ENCODE measurements around the gene MGAT5.

The MGAT5 gene, protein sequence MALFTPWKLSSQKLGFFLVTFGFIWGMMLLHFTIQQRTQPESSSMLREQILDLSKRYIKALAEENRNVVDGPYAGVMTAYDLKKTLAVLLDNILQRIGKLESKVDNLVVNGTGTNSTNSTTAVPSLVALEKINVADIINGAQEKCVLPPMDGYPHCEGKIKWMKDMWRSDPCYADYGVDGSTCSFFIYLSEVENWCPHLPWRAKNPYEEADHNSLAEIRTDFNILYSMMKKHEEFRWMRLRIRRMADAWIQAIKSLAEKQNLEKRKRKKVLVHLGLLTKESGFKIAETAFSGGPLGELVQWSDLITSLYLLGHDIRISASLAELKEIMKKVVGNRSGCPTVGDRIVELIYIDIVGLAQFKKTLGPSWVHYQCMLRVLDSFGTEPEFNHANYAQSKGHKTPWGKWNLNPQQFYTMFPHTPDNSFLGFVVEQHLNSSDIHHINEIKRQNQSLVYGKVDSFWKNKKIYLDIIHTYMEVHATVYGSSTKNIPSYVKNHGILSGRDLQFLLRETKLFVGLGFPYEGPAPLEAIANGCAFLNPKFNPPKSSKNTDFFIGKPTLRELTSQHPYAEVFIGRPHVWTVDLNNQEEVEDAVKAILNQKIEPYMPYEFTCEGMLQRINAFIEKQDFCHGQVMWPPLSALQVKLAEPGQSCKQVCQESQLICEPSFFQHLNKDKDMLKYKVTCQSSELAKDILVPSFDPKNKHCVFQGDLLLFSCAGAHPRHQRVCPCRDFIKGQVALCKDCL

DNA sequence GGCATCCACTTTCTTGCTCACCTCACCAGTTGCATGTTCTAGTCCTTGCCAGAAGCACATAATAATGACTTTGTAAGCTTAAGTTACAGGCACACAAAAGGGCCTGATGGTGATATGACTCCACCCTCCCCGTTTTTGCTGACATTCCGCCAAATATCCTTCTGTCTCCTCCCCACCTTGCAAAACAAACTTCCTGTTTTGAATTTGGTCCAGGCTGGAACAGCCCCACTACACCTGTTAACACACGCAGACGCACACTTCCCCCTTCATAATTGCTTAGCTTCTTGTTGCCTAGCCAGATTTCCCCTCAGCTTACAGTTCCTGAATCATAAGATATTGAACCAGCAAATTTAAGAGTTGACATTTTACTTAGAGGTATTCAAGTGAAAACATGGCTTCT lies at the start of gene MGAT5:
Gene MGAT5 (plus strand): TSS at position 269 of the 400 bp plus-strand sequence. CDS start 332 bp downstream, outside the sequence.
- peaks cover 19% of the 10 kb centered on the region for H3K36me3 Mint-ChIP-seq (ENCODE audit: low read depth)
- H3K27me3 Mint-ChIP-seq = no peaks in the 10 kb centered on the region
- H3K4me3 Mint-ChIP-seq = no peak within 1 kb of the TSS
- peak within 1 kb of the TSS; percentile 59 for H3K27ac Mint-ChIP-seq
- H3K9me3 Mint-ChIP-seq = no peaks in the 10 kb centered on the region
- DNase-seq (no peak), ATAC-seq (no peak)
- peaks cover 93% of the 10 kb centered on the region for H3K4me1 Mint-ChIP-seq

- ATAC-seq (peak; percentile 45), DNase-seq (no peak)
- Mint-ChIP-seq H3K27me3 (no peaks in the 10 kb centered on the region), H3K4me1 (peaks cover 20% of the 10 kb centered on the region), H3K27ac (no peak overlapping the region), H3K36me3 (ENCODE audit: low read depth) (no peaks in the 10 kb centered on the region), H3K9me3 (no peaks in the 10 kb centered on the region), H3K4me3 (no peak overlapping the region)
Observed at GRCh38 chr2:134205087-134205486, 48.8 kb upstream of the MGAT5 start.

- no peak overlapping the region for H3K4me3 Mint-ChIP-seq
- DNase-seq (no peak), ATAC-seq (no peak)
- H3K4me1 Mint-ChIP-seq = peaks cover 14% of the 10 kb centered on the region
- no peaks in the 10 kb centered on the region for H3K36me3 Mint-ChIP-seq (ENCODE audit: low read depth)
- H3K9me3 Mint-ChIP-seq = no peaks in the 10 kb centered on the region
- peak overlapping the region; percentile 36 for H3K27ac Mint-ChIP-seq
- H3K27me3 Mint-ChIP-seq = no peaks in the 10 kb centered on the region
Observed at GRCh38 chr2:134206031-134206430, 47.8 kb upstream of the MGAT5 start.

DNA sequence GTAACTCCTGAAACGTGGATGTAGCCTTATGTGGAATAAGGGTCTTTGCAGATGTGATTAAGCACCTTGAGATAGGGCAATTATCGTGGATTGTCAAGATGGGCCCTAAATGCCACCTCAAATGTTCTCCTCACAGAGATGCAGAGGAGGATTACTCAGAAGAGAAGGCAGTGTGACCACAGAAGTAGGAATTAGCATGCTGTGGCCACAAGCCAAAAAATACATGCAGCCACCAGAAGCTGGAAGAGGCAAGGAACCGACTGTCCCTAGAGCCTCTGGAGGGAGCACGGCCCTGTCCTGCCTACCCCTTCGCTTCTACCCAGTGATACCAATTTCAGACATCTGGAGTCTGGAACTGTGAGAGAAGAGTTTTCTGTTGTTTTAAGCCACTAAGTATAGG lies 47.3 kb upstream of the MGAT5 start:
- Mint-ChIP-seq H3K27ac (peak overlapping the region; percentile 36), H3K27me3 (no peaks in the 10 kb centered on the region), H3K4me3 (no peak overlapping the region), H3K4me1 (peaks cover 9% of the 10 kb centered on the region), H3K36me3 (ENCODE audit: low read depth) (no peaks in the 10 kb centered on the region), H3K9me3 (no peaks in the 10 kb centered on the region)
- ATAC-seq = peak; percentile 70
- DNase-seq = no peak

DNA sequence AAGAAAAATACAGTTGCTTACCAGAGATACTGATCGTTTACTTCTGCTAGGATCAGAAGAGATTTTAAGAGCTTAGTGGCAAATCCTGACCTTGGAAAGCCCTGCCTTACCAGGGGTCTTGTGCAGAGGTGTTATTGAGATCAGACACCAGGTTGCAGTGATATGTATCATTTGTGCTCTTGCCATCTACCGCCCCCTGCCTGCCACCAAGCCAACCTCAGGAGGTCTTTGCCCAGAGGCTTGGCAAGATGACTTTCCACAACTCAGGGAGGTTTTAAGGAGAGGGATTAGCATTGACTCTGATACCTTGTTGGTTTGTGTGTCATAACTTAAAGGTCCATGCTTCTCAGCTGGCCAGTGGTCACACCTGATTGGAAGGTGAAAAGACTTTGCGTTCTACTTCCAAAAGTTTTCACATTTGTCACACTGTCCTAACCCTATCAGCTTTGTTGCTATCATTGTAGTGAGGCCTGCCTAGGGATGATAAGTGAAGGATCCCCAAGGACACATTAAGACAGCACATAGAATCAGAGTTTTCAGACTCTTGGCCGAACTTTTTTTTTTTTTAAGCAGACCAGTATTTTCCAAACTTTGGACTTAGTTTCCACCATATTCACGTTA lies 46.2 kb upstream of the MGAT5 start:
- Mint-ChIP-seq H3K4me1 (peaks cover 4% of the 10 kb centered on the region), H3K27me3 (no peaks in the 10 kb centered on the region), H3K27ac (no peak overlapping the region), H3K36me3 (ENCODE audit: low read depth) (no peaks in the 10 kb centered on the region), H3K4me3 (no peak overlapping the region), H3K9me3 (no peaks in the 10 kb centered on the region)
- DNase-seq = peak; percentile 64
- ATAC-seq = peak; percentile 83

DNA sequence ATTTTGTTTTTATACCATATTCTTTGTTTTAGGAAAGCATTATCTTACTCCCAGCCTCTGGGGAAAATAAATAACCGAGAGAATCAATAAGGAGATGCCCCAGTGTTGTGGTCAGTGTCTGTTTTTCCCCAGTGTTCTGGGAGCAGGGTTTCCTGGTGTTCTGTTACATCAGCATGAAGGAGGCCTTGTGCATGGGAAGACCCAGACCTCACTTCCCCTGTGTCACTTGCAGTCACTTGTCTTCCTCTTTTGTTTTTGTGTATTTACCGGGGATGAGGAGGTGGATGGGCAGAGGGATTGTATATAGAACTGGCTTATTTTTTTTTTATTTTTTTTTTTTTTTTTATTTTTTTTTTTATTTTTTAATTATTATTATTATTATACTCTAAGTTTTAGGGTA lies 45.0 kb upstream of the MGAT5 start:
- DNase-seq (no peak), ATAC-seq (no peak)
- Mint-ChIP-seq H3K27ac (no peak overlapping the region), H3K36me3 (ENCODE audit: low read depth) (no peaks in the 10 kb centered on the region), H3K4me1 (peaks cover 4% of the 10 kb centered on the region), H3K9me3 (no peaks in the 10 kb centered on the region), H3K27me3 (no peaks in the 10 kb centered on the region), H3K4me3 (no peak overlapping the region)

DNA sequence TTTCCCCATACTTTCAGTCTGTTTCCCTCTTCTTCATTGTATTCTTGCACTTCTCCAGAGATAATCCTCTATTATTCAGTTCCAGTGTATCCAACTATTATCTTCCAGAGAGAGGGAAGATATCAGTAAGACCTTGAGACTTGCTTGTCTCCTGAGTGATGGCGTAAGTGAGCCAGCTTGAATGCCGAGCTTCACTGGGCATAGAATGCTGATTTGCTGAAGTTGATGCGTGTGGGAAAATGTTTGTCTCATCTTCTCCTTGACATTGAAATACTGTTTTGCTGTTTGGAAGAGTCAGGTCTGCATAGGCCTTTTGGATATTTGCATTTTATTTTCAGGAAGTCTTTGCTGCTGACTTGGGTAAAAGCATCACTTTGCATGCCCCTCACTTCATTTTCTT lies 41.1 kb upstream of the MGAT5 start:
- no peak overlapping the region for H3K4me3 Mint-ChIP-seq
- H3K4me1 Mint-ChIP-seq = peaks cover 24% of the 10 kb centered on the region
- no peak overlapping the region for H3K27ac Mint-ChIP-seq
- no peaks in the 10 kb centered on the region for H3K27me3 Mint-ChIP-seq
- ATAC-seq (no peak), DNase-seq (no peak)
- peaks cover 6% of the 10 kb centered on the region for H3K36me3 Mint-ChIP-seq (ENCODE audit: low read depth)
- H3K9me3 Mint-ChIP-seq = peaks cover 8% of the 10 kb centered on the region

- ATAC-seq = no peak
Observed at GRCh38 chr2:134216152-134216829, 37.6 kb upstream of the MGAT5 start.

DNA sequence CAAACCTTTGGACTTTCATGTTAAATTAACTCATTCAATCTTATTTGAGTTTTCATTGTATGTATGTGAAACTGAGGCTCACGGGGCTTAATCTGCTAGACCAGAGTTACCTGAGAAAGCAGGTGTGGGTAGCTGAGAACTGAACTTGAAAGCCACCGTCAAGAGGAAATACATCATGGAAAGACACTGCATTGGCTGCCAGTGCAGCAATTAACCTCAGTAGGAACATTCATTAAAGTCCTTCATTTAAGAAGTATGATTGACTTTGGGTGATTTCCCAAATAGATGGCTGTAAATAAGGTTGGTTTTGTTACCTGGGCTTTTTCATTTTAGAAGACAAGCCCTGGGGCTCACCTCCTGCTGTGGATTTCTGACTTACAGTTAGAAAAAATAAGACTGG lies 36.5 kb upstream of the MGAT5 start:
- peak overlapping the region; percentile 49 for H3K4me3 Mint-ChIP-seq

More at GRCh38 chr2:134216152-134216829, 37.6 kb upstream of the MGAT5 start:
- Mint-ChIP-seq H3K27ac (peak overlapping the region; percentile 95), H3K9me3 (peaks cover 8% of the 10 kb centered on the region), H3K4me3 (peak overlapping the region; percentile 32), H3K27me3 (no peaks in the 10 kb centered on the region), H3K36me3 (ENCODE audit: low read depth) (peaks cover 6% of the 10 kb centered on the region), H3K4me1 (peaks cover 59% of the 10 kb centered on the region)
- no peak for DNase-seq

GRCh38 chr2:134217924-134218323 lies 35.9 kb upstream of the MGAT5 start:
- peaks cover 8% of the 10 kb centered on the region for H3K9me3 Mint-ChIP-seq
- ATAC-seq (peak; percentile 94), DNase-seq (no peak)
- H3K27ac Mint-ChIP-seq = peak overlapping the region; percentile 95
- peaks cover 58% of the 10 kb centered on the region for H3K4me1 Mint-ChIP-seq
- peaks cover 6% of the 10 kb centered on the region for H3K36me3 Mint-ChIP-seq (ENCODE audit: low read depth)
- H3K27me3 Mint-ChIP-seq = no peaks in the 10 kb centered on the region
- peak overlapping the region; percentile 49 for H3K4me3 Mint-ChIP-seq

More for the DNA sequence above, 36.5 kb upstream of the MGAT5 start:
- H3K36me3 Mint-ChIP-seq (ENCODE audit: low read depth) = peaks cover 6% of the 10 kb centered on the region
- peak overlapping the region; percentile 95 for H3K27ac Mint-ChIP-seq
- DNase-seq (no peak), ATAC-seq (no peak)
- no peaks in the 10 kb centered on the region for H3K27me3 Mint-ChIP-seq
- H3K4me1 Mint-ChIP-seq = peaks cover 61% of the 10 kb centered on the region
- peaks cover 8% of the 10 kb centered on the region for H3K9me3 Mint-ChIP-seq

- peak overlapping the region; percentile 95 for H3K27ac Mint-ChIP-seq
- peaks cover 61% of the 10 kb centered on the region for H3K4me1 Mint-ChIP-seq
- H3K9me3 Mint-ChIP-seq = peaks cover 8% of the 10 kb centered on the region
- H3K27me3 Mint-ChIP-seq = no peaks in the 10 kb centered on the region
- peak overlapping the region; percentile 49 for H3K4me3 Mint-ChIP-seq
- peaks cover 6% of the 10 kb centered on the region for H3K36me3 Mint-ChIP-seq (ENCODE audit: low read depth)
- ATAC-seq (no peak), DNase-seq (no peak)
Observed at GRCh38 chr2:134218414-134218813, 35.5 kb upstream of the MGAT5 start.

DNA sequence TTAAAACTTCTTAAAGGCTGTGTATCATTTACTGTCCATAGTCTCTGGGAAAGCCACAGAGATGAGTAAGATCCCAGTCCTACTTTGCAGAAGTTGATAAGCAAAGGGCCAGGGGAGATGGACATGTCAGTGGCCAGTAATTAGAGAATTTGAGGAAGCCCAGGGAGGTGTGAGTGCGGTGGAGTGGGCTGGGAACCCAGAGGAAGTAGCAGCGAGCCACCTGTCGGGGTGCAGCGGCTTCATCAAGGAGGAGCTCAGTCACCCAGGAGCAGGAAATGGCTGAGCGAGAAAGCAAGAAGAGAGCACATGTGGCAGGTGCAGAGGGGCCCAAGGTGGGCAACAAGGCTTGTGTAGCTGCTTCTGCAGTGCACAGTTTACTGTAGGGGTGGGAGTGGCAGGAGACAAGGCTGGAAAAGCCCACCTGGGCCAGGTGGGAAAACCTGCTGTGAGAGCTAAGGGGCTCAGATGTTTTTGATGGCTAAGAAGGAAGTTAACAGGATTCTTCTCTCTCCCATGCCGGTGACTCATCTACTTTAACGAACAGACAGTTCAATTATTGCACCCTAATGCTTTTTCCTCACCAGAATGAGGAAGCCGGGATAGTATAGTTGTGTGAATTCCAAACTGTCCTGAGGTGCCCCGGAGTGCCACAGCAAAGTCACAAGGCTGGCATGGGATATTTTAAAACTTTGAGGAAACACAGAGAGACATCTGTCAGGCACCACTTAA lies 34.8 kb upstream of the MGAT5 start:
- H3K27me3 Mint-ChIP-seq = no peaks in the 10 kb centered on the region
- peak overlapping the region; percentile 95 for H3K27ac Mint-ChIP-seq
- DNase-seq (peak; percentile 37), ATAC-seq (no peak)
- peaks cover 68% of the 10 kb centered on the region for H3K4me1 Mint-ChIP-seq
- peak overlapping the region; percentile 49 for H3K4me3 Mint-ChIP-seq
- peaks cover 8% of the 10 kb centered on the region for H3K9me3 Mint-ChIP-seq
- peaks cover 6% of the 10 kb centered on the region for H3K36me3 Mint-ChIP-seq (ENCODE audit: low read depth)

GRCh38 chr2:134220344-134220974 lies 33.4 kb upstream of the MGAT5 start:
- Mint-ChIP-seq H3K4me1 (peaks cover 80% of the 10 kb centered on the region), H3K4me3 (no peak overlapping the region)

More at GRCh38 chr2:134220344-134220974, 33.4 kb upstream of the MGAT5 start:
- no peaks in the 10 kb centered on the region for H3K9me3 Mint-ChIP-seq
- no peak for DNase-seq
- H3K27me3 Mint-ChIP-seq = no peaks in the 10 kb centered on the region
- H3K36me3 Mint-ChIP-seq (ENCODE audit: low read depth) = peaks cover 6% of the 10 kb centered on the region
- peak overlapping the region; percentile 6 for H3K27ac Mint-ChIP-seq
- ATAC-seq = no peak

Measured in activated naive CD8-positive, alpha-beta T cell treated with anti-CD3 and anti-CD28 coated beads, Interleukin-2, amount 50 U/mL, for 24 hours (primary cell).